Stimulated activated effector memory CD8-positive, alpha-beta T cell treated with anti-CD3 and anti-CD28 coated beads, Interleukin-12 subunit alpha, Interleukin-12 subunit beta, amount 100 ng/mL, for 72 hours (primary cell): ENCODE data around the gene CASTOR1.
A peak's percentile ranks its signal among the peaks of the same experiment; 100 is the strongest.

ENCODE experiments used
- ATAC-seq: fragments of 150-1000 bp; cut with Tn5 transposase; 2 replicates; pipeline ENCODE4 v1.10.0; 2021
- DNase-seq, 2 donors: peaks; one replicate each; pipeline ENCODE4 v3.0.0; 2021 to 2022; ENCODE audit warnings: low spot score in 2 of 2
- H3K27ac Mint-ChIP-seq: one replicate; pipeline ENCODE4 v1.8.0; 2022; ENCODE audit warnings: mild to moderate bottlenecking, mixed read lengths
- H3K36me3 Mint-ChIP-seq: one replicate; pipeline ENCODE4 v1.8.0; 2022; ENCODE audit warnings: mild to moderate bottlenecking, mixed read lengths
- H3K4me1 Mint-ChIP-seq: one replicate; pipeline ENCODE4 v1.8.0; 2022; ENCODE audit warnings: mixed read lengths
- H3K4me3 Mint-ChIP-seq: one replicate; pipeline ENCODE4 v1.8.0; 2022; ENCODE audit warnings: mild to moderate bottlenecking, mixed read lengths
- H3K9me3 Mint-ChIP-seq: one replicate; pipeline ENCODE4 v1.8.0; 2022; ENCODE audit warnings: mixed read lengths

Gene CASTOR1

DNA sequence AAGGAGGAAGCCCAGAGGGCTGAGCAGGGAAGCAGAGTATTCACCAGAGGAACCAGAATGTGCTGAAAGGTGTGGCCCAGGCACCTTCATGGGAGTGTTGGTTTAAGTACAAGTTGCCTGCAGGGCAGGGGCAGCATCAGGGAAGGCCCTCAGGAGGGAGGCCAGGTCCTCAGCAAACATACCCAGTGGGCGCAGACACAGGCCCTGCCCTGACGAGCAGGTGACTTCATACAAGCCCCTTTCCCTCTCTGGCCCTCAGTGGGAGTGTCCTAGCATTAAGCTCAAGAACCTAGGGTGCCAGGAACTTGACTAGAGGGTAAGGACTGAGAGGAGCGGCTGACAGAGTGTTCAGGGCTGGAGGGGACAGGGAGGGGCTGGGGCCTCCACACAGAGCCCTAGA is 7.5 kb upstream of the CASTOR1 start:
- H3K4me3 Mint-ChIP-seq, result no peak overlapping the region
- no peaks in the 10 kb centered on the region for H3K9me3 Mint-ChIP-seq
- no peak for DNase-seq
- peaks cover 79% of the 10 kb centered on the region for H3K36me3 Mint-ChIP-seq
- peak overlapping the region; percentile 88 for H3K27ac Mint-ChIP-seq
- no peak for ATAC-seq
- peaks cover 41% of the 10 kb centered on the region for H3K4me1 Mint-ChIP-seq

GRCh38 chr22:30296324-30296723 is 7.0 kb upstream of the CASTOR1 start:
- peaks cover 79% of the 10 kb centered on the region for H3K36me3 Mint-ChIP-seq
- H3K9me3 Mint-ChIP-seq, result no peaks in the 10 kb centered on the region
- H3K27ac Mint-ChIP-seq, result peak overlapping the region; percentile 88
- H3K4me3 Mint-ChIP-seq, result no peak overlapping the region
- peaks cover 41% of the 10 kb centered on the region for H3K4me1 Mint-ChIP-seq
- ATAC-seq (no peak), DNase-seq (no peak)

- no peak for DNase-seq
- Mint-ChIP-seq H3K27ac (peak overlapping the region; percentile 88), H3K9me3 (no peaks in the 10 kb centered on the region), H3K4me1 (peaks cover 40% of the 10 kb centered on the region), H3K36me3 (peaks cover 72% of the 10 kb centered on the region), H3K4me3 (no peak overlapping the region)
- no peak for ATAC-seq
Measured at GRCh38 chr22:30295576-30295975, 6.3 kb upstream of the CASTOR1 start.

DNA sequence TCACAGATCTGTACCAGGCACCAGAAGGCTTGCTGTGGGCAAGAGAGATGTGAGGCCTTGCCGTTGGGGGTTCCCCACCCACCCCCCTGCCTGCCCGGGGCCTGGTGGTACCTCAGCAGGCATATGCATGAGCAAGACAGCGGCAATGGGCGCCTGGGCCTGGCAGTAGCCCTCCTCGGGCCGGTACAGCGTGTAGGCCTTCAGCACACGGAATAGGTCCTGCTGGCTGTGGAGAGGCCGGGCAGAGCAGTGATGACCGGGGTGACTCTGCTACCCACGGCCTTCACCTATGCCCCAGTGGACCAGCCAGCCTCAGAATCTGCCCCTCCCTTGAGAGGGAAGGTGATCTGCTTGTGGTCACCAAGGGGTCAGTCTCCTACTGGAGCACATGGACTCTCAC is 5.5 kb upstream of the CASTOR1 start:
- peaks cover 69% of the 10 kb centered on the region for H3K36me3 Mint-ChIP-seq

DNA sequence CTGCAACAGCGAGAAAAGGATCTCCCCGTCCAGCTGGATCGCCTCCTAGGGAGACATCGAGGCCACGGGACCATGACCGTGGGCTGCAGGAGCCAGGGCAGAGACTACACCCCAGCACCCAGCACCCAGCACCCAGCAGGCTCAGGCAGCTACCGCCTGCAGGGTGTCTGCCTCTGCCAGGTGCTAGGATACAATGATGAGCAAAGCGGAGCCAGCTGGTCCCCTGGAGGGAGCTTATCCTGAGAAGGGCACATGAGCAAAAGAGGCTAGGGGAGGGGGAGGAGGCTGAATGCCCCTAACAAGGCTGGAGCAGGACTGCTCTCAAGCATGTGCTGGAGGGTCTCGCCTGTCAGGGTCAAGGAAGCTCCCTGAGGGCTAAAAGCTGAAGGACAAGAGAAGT is 4.8 kb upstream of the CASTOR1 start:
- Mint-ChIP-seq H3K9me3 (no peaks in the 10 kb centered on the region), H3K27ac (peak overlapping the region; percentile 84), H3K4me1 (peaks cover 48% of the 10 kb centered on the region), H3K36me3 (peaks cover 68% of the 10 kb centered on the region), H3K4me3 (no peak overlapping the region)
- ATAC-seq (no peak), DNase-seq (no peak)

More for the DNA sequence above, 5.5 kb upstream of the CASTOR1 start:
- Mint-ChIP-seq H3K9me3 (no peaks in the 10 kb centered on the region), H3K27ac (peak overlapping the region; percentile 84), H3K4me1 (peaks cover 48% of the 10 kb centered on the region), H3K4me3 (no peak overlapping the region)
- DNase-seq (no peak), ATAC-seq (no peak)

GRCh38 chr22:30293026-30293425 is 3.7 kb upstream of the CASTOR1 start:
- Mint-ChIP-seq H3K27ac (no peak overlapping the region), H3K4me1 (peaks cover 46% of the 10 kb centered on the region), H3K36me3 (peaks cover 59% of the 10 kb centered on the region), H3K9me3 (no peaks in the 10 kb centered on the region), H3K4me3 (no peak overlapping the region)
- no peak for ATAC-seq
- DNase-seq, result no peak

GRCh38 chr22:30292069-30292970 is 3.0 kb upstream of the CASTOR1 start:
- H3K4me1 Mint-ChIP-seq, result peaks cover 46% of the 10 kb centered on the region
- no peak for ATAC-seq
- peak overlapping the region; percentile 90 for H3K27ac Mint-ChIP-seq
- H3K36me3 Mint-ChIP-seq, result peaks cover 52% of the 10 kb centered on the region
- DNase-seq, result no peak
- no peaks in the 10 kb centered on the region for H3K9me3 Mint-ChIP-seq
- no peak overlapping the region for H3K4me3 Mint-ChIP-seq

DNA sequence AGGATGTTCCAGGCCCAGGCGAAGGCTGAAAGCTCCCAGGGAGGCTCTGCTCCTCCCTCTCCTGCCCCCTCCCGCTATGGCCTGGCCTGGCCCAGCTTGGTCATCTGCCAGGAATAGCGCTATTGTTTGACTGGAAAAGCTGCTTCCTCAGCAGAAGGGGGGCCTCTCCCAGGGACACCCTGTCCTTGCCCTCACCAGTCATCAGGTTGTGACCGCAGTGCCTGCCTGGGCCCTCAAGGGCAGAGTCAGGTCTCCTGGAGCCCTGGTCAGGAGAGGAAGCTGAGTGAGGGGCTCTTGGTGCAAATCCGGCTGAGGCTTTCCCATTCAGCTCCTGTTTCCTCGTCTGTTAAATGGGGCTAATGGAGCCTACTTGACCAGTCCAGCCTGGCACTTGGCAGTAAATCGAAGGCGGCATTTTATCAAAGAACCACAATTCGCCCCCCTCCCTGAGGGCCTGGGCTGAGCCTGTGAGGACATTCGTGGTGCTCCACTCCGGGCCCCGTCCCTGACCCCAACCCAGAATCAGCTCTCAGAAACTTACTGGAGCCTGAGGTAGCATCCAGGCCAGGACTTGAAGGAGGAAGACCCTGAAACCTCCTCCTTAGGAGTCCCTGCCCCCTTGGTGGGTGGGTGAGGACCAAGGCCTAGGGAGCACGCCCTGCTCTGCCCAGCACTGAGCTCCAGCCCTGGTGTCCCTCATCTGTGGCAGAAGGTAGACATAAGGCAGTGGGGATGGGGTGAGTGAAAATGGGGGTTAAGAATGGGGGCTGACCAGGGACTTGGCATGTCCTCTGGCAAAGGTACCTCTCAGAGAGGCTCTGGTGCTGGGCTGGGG is 2.0 kb upstream of the CASTOR1 start:
- H3K9me3 Mint-ChIP-seq, result no peaks in the 10 kb centered on the region

GRCh38 chr22:30290342-30291057 is 1.2 kb upstream of the CASTOR1 start:
- Mint-ChIP-seq H3K4me1 (peaks cover 48% of the 10 kb centered on the region), H3K9me3 (no peaks in the 10 kb centered on the region), H3K4me3 (peak overlapping the region; percentile 84), H3K27ac (peak overlapping the region; percentile 90), H3K36me3 (peaks cover 34% of the 10 kb centered on the region)
- DNase-seq (no peak), ATAC-seq (no peak)

More for the DNA sequence above, 2.0 kb upstream of the CASTOR1 start:
- peaks cover 47% of the 10 kb centered on the region for H3K4me1 Mint-ChIP-seq
- DNase-seq (no peak), ATAC-seq (no peak)
- H3K4me3 Mint-ChIP-seq, result no peak overlapping the region
- peaks cover 42% of the 10 kb centered on the region for H3K36me3 Mint-ChIP-seq
- H3K27ac Mint-ChIP-seq, result peak overlapping the region; percentile 90

DNA sequence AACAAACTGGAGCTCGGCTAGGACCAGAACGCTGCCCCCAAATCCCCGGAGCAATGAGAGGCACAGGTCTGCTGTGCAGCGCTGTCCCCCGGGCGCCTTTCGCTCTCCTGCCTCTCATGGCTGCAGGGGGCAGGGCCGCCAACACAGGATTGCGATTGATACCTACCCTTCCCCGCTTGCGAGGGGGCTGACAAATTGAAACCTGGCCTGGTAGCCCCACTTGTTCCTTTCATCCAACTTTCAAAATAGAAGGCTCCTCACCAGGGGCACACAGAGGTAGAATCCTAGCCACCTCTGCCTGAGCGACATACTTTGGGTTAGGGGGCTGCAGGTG is 642 bp upstream of the CASTOR1 start:
- H3K4me3 Mint-ChIP-seq, result peak overlapping the region; percentile 84
- H3K4me1 Mint-ChIP-seq, result peaks cover 49% of the 10 kb centered on the region
- peaks cover 34% of the 10 kb centered on the region for H3K36me3 Mint-ChIP-seq
- peak overlapping the region; percentile 90 for H3K27ac Mint-ChIP-seq
- DNase-seq, result no peak
- no peaks in the 10 kb centered on the region for H3K9me3 Mint-ChIP-seq
- ATAC-seq, result peak; percentile 41

DNA sequence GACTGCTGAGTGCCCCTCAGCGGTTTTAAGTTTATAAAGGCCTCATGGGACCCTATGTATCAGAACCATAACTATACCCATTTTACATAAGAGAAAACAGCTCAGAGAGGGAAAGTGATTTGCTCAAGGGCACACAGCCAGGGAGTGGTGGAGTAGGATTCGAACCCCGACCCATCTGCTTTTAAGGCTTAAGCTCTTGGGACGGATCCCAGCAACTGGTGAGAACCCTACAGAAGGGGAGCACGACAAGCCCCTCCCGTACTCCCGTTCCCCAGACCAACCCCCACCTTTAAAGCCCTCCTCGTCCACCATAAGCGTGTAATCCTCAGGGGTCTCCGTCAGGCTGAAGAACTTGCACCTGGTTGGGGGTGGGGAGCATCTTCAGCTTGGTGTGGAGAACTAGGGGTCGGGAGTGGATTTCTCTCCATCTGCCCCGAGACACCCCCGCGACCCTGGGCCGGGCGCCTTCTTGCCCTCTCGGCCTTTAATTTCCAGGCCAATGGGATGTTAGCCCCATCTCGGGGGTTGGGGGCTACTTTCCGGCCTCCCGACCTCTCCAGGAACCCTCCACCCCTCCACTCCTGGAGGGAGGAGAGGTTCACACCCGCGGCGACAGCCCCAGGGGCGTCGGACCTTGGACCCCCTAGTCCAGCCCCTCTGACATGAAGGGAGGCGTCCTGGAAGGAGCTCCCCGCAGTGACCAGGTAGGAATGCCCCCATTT is 725 bp downstream of the CASTOR1 start:
- H3K4me1 Mint-ChIP-seq, result peaks cover 47% of the 10 kb centered on the region
- peak overlapping the region; percentile 84 for H3K4me3 Mint-ChIP-seq
- DNase-seq, result no peak
- peaks cover 24% of the 10 kb centered on the region for H3K36me3 Mint-ChIP-seq
- peak overlapping the region; percentile 90 for H3K27ac Mint-ChIP-seq
- no peaks in the 10 kb centered on the region for H3K9me3 Mint-ChIP-seq
- ATAC-seq, result no peak

DNA sequence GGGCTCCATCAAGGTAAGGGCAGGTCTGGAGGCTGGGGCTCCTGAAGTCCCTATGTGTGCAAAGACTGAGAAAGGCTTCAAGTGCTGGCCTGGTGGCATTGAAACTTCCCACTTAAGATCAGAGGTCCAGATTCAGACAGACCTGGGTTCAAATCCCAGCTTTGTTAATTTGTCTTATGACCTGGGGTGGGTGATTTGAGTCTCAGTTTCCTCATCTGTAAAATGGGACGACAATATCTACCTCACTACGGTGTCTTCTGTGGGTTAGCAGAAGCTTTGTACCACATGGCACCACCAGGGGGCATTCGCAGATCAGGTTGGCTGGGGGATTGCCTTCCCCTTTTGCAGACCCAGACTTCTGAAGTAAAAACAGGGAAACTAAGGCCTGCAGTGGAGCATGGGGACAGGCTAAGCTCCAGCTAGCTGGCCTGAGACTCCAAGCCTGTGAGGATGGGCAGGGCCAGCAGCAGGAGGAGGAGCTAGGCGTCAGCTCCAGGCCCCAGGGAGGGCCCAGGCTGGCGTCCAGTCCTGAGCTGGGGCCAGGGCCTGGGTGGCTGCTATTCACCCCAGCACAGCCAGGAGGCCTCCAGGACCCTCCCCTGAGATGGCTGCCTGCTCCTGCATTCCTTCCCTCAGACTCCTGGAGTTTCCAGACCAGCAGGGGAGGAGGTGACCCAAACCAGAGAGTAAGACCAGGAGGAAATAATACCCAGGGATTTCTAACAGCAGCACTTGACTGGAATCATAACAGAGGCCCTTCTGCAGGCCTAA is 1.5 kb downstream of the CASTOR1 start:
- peaks cover 17% of the 10 kb centered on the region for H3K36me3 Mint-ChIP-seq
- H3K27ac Mint-ChIP-seq, result no peak overlapping the region

DNA sequence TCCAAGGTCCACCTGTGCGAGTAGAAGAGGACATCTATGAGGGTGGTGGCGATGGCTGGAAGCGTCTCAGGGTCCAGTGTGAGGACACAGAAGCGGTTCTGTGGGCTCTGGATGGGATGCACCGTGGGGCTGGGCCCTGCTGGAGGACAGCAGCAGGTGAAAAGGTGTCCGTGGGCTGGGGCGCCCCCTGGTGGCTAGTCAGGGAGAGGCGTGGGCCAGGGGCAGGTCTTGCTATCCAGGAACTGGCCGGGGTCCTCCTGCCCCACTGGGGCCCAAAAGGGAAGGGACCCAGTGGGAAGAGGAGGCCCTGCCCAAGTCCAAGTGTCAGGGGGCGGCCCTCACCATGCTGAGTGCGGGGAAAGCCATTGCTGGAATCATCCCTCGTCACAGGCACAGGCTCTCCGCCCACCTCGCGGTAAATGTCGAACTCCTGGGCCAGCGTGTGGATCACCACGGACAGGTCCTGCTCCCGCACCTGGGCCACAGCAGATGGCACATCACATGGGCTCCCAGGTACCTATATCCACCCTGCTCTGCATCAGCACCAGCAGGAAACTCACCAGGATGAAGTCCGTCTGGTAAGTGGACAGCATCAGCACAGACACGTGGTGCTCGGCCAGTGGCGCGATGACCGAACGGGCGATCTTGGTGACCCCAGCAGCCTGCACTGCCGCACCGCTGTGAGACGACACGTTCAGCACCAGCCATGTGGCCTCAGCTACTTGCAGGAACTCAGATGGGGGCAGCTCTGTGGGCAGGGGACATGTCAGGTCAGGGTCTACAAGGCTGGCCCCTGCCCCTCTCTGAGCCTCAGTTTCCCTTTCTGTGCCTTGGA is 2.3 kb downstream of the CASTOR1 start:
- Mint-ChIP-seq H3K4me1 (peaks cover 47% of the 10 kb centered on the region), H3K36me3 (peaks cover 13% of the 10 kb centered on the region), H3K9me3 (no peaks in the 10 kb centered on the region), H3K4me3 (peak overlapping the region; percentile 84), H3K27ac (peak overlapping the region; percentile 34)
- DNase-seq (peak; percentile 93 to 94), ATAC-seq (peak; percentile 48)

More for the DNA sequence above, 1.5 kb downstream of the CASTOR1 start:
- DNase-seq (peak; percentile 84 to 92), ATAC-seq (peak; percentile 49)
- Mint-ChIP-seq H3K9me3 (no peaks in the 10 kb centered on the region), H3K4me3 (peak overlapping the region; percentile 84), H3K4me1 (peaks cover 47% of the 10 kb centered on the region)
